NCI-H1436 (cell line): ENCODE results near the gene CHI3L2.

Source experiments
- DNase-seq: peaks from one replicate; lab custom pipeline; 2025; lab: John Stamatoyannopoulos, UW

Gene CHI3L2, protein sequence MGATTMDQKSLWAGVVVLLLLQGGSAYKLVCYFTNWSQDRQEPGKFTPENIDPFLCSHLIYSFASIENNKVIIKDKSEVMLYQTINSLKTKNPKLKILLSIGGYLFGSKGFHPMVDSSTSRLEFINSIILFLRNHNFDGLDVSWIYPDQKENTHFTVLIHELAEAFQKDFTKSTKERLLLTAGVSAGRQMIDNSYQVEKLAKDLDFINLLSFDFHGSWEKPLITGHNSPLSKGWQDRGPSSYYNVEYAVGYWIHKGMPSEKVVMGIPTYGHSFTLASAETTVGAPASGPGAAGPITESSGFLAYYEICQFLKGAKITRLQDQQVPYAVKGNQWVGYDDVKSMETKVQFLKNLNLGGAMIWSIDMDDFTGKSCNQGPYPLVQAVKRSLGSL

DNA sequence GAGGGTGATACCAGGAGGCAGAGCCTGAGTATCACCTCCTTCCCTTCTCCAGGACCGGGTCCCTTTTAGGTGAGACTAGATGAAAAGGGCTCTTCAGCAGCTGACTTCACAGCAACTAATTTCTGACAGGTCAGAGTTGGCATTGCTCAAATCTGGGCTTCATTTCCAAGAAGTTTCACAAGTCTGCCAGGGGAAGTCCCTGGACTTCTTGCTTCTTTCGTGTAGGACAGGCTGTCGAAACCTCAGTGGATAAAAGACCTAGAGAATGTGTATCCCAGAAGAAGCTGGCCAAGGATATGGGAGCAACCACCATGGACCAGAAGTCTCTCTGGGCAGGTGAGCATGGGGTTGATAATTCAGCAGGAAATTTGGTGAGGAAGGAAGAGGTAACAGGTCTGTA is at the start of gene CHI3L2:
Gene CHI3L2 (plus strand): TSS at position 280 of the 400 bp plus-strand sequence. CDS start 17 bp downstream, at position 297.
- DNase-seq, result no peak

DNA sequence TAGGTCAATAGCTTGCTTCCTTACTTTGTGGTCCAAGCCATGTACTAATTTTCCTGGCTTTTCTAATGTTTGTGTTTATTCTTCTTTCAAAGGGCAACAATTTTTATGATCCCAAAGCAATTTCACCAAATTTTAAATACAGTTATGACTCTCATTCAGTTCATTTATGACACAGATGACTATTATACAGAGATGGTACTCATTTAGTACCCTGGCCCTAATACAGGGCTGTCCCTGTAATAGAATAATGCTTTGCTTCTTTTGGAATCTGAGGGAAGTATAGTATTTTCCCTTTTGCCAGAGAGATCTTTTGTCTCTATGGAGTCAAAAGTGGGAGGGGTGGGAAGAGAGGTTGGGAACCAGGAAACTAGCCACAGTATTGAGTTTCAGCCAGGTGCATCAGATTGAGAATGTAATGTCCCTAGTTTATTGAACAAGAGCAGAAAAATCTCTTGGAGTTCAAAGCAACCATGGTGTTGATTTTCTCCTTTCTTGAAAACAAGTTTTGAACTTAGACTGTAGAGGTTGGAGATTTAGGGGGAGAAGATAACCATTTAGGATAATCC is 47.5 kb upstream of the CHI3L2 start:
- no peak for DNase-seq

DNA sequence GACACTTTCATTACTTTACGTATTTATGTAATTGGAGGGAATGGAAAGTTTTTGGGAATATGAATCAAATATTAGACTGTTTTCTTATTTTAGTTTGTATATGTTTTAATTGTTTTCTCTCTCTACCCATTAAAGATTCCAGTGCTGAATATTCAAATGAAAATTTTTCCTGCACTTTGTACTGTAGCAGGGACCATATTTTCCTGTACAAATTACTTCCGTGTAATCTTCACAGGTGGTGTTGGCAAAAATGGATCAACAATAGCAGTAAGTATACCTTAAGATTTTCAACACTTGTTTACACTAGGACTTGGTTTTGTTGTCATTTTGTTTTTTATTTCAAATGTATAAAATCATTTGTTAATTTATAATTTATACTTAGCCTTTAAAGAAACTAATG is 45.5 kb upstream of the CHI3L2 start:
- no peak for DNase-seq

DNA sequence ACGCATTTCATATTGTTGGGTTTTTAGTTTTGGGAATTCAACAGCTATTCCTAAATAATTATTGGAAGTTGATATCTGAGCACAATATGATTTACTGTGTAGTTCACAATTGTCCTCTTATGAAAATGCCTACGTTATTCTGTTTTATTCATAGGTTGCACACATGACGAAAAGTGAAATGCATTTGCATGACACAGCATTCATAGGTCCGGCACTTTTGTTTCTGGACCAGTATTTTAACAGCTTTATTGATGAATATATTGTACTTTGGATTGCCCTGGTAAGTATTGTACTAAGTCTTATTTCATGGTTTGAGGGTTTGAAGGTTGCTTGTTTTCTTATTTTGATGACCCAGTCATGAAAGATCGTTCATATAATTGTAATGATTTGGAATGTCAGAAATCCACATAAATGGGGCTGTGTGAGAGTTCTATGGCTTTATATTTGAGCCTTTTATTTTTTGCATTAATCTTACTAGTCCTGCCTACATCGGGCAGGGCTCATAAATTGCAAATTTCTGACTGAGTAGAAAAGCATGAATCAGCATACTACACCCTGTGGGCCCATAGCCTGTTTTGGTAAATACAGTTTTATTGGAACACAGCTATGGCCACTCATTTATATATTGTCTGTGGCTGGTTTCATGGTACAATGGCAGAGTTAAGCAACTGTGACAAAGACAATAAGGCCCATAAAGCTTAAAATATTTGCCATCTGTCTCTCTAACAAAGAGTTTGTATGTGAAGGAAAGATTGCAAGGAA is 44.0 kb upstream of the CHI3L2 start:
- DNase-seq, result no peak

DNA sequence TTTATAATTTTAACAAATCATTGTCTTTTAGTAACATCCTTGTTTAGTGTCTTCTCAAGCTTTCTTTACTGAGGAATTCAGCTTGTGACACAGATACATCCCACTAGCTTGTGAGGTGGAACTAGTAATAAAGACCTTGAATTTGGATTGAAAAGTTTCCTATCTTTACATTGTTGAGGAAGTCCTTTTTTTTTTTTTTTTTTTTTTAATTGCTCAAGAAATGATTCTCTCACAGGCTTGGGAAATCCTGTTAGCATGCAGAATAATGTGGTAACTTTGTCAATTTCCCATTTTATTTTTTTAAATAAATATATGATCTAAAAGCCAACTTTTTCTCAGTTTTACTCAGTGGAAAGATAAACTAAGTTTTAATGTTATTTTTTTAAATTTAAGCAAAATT is 42.9 kb upstream of the CHI3L2 start:
- no peak for DNase-seq

DNA sequence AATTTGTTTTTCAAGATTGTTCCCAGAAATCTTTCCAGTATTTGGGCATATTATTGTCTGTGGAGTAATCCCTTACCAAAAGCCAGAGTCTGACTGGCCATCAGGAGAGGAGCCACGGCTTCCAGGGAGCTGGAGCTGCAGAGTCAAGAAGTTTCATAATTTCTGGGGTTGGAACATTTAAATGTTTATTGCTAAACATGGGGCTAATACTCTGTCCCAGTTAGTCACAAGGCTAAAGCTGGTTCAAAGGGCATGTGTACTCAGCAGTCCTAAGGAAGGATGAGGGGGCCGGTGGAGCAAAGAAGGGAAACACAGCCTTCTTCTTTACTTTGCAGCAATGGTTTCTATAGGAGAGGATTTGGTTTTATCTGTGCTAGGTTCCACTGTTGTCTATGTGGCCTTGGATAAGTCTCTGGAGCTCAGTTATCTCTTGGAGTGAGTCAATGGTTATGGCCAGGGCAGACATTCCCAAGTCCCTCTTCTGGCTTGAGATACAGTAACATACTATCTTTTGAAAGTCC is 36.5 kb upstream of the CHI3L2 start:
- DNase-seq, result no peak

DNA sequence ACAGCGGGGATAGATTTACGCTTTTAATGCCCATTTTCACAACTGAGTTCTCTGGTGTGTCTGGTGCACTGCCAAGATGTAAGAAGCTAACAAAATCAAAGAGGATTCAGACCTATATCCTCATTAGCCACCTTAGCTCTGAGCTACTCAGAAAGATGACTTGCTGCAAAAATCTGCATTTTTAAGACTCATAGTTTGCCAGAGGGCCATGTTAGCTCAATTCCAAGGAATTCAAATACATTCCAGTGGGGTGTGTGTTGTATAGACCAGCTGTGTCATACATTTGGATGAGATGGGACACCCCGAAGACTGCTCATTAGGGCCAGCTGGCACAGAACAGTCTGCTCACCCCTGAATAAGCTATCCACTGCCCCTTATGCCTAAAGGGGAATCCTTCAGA is 36.0 kb upstream of the CHI3L2 start:
- DNase-seq, result no peak

DNA sequence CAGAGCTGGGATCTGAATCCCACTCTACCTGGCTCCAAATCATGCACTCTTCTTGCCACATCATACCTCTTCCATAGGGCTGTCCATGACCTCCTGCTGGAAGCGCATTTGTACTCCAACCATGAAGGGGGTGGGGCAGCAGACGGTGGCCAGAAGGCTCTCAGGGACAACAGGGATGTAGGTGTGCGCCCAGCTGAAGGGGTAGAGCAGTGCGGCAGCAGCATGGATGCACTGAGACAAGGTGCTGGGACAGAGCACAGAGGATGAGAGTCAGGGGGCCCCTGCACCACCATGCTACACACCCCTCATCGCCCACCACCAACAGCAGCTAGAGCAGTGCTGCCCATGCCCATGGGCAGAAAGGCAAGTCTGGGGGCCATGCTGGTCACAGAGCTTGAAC is 35.4 kb upstream of the CHI3L2 start:
- no peak for DNase-seq

DNA sequence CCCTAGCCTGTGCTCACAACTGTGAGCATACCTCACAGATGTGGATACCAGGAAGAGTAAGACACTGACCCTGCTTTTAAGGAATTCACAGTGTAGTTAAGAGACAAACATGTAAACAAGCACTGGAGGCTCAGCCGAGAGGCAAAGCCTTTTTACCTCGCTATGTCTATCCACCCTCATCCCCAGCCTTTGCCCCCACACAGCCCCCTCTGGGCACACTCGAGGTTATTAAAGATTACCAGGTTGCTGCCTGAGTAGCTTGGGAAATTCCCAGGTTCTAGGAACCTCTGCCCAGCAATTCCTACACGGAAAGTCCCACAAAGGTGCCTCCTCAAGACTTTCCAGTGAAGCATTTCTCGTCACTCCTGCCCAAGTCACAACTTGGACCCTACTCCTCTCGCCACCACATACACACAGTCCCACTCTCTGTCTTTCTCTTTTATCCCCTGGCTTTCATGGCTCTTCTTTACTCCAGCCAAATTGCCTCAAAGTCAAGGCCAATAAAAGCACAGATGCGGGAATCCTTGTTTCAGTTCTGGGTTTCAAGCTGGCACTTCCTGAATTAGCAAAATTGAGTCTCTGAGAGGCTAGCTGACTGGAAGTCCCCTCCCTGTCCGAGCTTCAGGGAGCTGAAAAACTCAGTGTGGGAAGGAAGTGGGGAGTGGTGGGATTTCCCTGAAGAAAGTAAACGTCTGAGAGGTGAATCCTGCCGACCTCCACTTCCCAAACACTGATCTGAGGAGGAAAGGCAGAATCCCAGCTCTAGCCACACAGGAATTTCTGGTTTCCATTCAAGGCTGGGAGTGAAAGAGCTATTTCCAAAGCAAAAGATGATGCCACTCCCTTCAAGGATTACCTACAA is 34.6 kb upstream of the CHI3L2 start:
- DNase-seq, result no peak

DNA sequence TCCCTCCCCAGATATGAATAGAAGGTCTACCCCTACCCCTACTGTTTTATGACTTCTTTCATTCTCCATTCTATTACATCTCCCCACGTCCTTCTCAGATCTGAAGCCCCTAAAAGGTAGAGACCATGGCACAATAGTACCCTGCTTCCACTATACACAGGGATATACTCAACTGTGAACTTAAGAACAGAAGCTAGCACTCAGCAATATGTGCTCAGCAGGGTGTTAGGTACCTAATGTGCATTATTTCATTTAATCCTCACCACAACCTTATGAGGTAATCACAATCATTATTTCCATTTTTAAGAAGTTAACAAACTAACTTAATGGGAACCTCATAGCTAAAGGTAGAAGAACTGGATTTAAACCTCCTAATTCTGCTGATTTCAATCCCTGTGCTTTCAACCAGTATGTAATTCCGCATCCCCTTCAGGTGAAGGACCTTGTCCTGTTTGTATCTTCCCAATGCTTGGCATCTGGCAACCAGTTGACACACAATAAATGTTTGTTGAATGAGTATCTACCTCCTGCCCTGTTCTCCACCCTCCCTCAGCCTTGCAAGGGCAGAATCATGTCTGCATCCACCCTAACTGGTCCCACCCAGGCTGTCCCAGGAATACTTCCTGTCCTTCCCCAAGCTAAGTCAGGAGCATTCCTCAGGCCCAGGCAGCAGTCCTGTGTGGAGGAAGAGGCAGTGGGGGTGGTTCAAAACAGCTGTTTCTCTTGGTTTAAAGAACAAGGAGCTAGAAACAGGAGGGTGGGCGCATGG is 33.6 kb upstream of the CHI3L2 start:
- no peak for DNase-seq

DNA sequence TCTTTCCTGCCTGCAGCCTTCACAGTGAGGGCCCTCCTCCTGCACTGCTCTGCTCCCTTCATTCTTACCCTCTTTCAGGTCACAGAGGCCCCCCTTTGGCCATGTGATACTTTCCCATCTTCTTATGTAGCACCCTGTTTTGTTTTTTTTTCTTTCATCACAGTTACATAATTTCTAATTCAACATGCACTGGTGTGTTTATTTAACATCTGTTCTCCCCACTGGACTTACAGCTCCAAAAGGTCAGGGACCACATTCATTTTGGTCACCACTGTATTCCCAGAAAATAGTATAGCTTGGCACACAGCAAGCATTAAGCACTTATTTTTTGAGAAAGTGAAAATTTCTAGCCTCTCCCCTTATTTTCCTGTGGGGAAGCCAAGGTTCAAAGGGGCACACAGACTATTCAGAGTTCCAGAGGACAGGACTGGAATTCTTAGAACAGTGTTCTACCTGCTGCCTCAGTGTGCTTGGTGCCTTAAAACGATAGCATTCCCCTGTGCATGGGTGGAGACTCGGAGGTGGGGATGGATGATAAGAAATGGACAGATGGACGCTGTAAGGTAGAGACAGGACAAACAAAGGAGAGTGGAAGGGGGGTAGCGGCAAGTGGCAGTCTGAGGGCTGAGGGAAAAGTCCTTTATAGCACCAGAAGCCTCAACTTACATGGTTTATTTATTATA is 32.4 kb upstream of the CHI3L2 start:
- no peak for DNase-seq

DNA sequence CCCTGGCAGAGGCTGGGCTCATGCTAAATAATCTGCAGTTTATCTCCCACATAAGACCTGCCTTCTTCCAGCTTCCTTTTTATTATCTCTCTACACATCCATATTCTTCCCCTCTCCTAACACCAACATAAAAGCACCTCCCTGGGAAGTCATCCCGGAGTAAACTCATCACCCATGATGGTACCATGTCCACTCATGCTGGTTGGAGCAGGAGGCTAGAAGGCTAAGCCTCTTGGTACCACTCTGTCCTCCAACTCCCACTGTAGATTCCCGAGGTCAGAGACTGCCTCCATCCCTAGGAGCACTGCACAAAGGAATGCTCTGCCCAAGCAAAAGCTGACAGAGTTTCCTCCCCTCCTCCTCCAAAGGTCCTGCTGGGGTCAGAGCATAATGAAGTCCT is 31.3 kb upstream of the CHI3L2 start:
- no peak for DNase-seq

DNA sequence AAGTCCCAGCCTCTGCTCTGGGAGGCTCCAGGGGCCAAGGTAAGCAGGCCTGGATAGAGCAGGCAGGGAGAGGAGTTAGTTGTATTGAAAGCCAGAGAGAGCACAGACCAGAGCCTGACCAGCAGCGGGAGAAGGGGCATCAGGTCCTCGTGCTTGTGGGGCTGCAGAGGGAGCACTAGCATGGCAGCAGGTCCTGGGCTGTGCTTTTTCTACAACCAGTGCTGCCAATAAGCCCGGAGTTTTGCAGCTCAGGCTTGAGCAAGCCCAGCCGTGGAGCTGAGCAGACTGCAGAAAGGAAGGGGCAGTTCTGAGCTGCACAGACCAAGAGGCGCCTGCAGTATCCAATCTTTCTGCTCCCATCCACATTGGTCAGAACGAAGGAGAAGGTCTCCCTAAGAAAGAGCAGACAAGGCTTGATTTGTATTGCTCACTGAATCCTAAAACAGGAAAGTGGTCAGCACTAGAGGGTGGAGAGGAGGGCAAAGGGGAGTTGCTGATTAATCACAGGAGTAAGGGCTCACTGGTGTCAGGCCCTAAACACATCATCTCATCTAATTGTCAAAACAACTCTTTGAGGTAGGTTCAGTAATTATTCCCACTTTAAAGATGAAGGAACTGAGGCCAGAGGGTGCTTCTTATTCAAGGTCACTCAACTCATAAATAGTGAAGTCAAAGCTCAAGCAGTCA is 29.8 kb upstream of the CHI3L2 start:
- DNase-seq, result no peak

DNA sequence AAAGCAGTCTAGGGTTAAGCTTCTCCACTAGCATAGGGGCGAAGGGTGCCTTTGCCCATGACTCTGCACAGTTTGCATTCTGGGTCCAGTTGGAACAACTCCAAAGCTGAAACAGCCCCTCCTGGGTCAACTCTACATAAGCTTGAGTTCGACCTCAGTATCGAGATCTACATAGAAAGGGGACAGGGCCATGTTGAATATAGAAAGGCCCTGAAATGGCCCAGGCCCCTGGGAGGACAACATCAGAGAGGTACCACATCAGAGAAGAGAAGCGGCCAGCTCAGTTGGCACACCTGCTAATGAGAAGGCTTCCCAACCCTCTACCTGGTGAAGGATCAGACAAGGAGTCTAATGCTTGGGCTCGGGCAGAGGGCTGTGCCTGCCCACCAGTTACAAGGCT is 28.7 kb upstream of the CHI3L2 start:
- no peak for DNase-seq

DNA sequence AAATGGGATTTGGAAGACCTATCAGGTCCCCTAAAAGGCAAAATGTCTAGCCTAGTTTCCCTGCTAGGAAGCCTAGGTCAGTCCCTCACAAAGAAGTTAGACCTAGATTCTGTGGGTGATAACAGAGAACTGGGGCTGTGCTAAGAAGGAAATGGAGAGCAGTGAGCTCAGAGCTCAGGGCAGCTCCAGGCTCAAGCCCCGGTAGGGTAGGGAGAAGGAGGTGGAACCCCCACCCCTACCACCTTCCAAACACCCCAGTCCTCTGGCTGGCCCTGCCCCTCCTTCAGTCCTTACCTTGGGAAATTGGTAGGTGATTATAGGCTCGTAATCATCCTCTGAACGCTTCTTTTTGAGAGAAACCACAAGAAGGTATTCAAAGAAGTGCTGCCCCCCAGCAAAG is 28.2 kb upstream of the CHI3L2 start:
- DNase-seq, result no peak

DNA sequence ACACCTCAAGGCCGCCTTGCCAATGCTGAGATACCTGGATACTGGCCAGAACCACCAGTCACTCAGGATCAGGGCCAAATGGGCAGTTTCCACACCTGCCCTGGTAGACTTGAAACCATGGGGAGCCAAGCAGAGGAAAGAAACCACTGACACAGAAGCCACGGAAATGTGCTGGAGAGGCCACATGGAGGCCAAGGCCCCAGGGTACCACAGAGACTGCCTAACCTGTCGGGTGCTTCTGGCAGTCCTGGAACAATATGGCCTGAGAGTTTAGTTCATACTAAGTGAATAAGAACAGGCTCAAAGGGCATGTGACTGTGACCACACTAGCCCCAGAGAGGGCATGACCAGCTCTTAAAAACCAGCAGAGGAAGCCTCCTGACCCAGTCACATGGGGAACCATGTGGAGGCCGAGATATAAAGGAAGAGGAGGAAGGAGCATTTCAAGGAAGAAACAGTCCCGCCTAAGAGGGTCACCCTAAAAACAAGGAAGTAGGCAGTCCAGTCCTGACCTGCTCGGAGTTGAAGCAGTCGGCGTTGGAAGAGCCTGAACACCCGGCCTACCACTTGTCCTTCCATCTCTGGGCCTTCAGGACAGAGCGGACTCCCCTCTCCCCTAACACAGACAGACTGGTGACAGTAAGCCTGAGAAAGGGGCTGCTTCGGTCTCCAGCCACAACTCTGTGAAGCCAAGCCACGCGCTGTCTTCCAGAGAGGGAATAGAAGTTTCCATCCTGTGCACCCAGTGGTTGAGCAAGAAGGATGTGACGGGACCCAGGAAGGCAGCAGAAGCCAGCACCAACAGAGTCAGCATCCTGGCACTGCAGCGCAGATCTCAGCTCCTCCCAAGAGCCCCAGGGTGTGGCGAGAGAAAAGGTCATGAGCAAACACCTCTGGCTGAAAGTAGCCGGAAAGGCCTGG is 27.4 kb upstream of the CHI3L2 start, which contains the start of gene DENND2D:
Gene DENND2D (minus strand): TSS at position 766 of the 921 bp plus-strand sequence. CDS start 187 bp downstream, at position 579.
- DNase-seq, result no peak

DNA sequence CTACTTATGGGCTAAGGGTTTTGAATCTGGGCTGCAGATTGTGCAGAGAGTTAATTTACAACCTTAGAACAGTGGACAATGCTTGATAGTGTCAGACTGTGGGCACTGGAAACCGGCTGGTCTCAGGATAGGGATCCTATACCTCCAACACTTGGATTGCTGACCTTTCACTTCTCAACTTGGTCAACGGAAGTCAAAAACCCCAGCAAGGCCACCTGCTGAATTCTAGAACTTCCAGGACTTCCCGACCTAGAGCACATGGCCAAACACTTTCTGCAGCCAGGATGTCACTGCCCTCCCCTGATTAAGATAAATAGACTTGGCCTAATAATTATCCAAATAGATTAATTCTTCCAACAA is 26.7 kb upstream of the CHI3L2 start:
- DNase-seq, result no peak

DNA sequence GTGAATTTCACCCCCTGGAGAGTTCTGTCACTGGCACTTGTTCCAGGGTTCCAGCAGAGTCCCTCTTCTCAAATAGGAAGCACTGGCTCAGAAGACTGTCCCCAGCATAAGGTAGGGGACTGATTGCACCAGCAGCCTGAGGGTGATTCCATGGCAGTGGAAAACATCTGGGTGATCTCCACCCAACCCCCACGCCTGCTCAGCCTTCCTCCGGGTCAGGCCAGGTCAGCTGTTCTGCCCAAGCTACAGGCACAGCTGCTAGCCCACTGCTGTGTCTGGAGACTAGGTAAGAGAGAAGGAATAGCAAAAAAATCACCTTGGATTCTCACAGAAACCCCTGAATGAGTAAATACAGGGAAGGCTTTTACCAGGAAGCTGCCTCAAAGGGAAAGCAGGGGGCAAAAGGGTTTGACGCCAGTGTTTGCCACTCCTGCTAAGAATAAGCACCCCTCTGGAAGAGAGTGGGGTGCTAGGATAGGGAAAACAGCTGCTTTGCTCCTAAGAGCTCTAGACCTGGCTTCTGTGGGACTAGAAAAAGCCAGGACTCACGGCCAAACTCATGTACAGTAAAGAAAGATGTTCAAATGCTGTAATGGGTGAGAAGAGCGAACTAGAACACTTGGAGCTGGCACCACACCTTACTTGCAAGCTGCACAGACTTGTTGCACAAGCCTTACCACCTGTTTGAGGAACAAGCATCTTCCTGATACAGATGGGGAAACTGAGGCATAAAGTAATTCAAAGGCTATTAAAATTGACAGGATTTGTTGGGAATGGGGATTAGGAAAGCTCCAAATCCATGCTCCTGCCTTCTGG is 26.0 kb upstream of the CHI3L2 start:
- DNase-seq, result no peak
